HG02885 (cell line): ENCODE results near the gene CPXM1.

ENCODE experiments used
- ATAC-seq: cut with Tn5 transposase; IDR thresholded peaks from one replicate; pipeline ENCODE4 v1.9.1; 2021; ENCODE audit warnings: mild to moderate bottlenecking; ENCODE audit not compliant: unreplicated experiment, poor library complexity

Gene CPXM1

DNA sequence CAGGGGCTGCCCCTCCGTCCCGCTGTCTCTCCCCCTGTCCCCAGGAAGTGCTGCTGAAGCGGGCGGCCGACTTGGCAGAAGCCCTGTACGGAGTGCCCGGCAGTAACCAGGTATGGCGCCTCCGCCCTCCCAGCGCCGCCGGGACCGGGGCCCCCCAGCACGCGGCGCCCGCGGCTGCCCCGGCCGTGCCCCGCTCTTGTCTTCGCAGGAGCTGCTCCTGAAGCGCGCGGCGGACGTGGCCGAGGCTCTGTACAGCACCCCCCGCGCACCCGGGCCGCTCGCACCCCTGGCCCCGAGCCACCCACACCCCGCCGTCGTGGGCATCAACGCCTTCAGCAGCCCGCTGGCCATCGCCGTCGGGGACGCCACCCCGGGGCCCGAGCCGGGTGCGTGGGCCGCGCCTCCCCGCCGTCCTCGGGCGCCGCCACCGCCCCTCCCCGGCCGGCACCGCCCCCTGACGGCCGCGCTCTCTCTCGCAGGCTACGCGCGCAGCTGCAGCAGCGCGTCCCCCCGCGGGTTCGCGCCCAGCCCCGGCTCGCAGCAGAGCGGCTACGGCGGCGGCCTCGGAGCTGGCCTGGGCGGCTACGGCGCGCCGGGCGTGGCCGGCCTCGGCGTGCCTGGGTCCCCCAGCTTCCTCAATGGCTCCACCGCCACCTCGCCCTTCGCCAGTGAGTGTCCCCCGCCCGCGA, 48.4 kb downstream of the CPXM1 start:
- no peak for ATAC-seq

DNA sequence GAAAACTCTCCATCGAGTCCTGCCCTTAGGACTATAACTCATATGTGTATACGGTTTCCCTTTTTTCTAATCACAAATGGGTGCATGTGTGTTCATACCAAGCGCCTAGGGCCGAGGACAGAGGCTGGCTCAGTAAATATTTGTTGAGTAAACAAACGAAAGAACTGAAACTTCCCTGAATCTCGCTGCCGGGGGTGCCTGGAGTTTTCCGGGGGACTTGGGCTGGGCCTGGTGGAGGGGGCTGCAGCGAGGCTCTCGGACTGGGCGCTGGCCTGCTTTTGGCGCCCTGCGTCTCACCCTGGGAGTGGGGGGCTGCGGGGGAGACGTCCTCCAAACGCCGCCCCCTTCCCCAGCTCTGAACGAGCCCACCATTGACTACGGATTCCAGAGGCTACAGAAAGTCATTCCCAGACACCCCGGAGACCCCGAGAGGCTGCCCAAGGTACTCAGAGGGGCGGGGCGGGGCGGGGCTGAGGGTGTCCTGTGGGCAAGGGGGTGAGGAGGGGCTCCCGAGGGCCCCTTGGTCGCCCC, 49.0 kb downstream of the CPXM1 start:
- no peak for ATAC-seq

DNA sequence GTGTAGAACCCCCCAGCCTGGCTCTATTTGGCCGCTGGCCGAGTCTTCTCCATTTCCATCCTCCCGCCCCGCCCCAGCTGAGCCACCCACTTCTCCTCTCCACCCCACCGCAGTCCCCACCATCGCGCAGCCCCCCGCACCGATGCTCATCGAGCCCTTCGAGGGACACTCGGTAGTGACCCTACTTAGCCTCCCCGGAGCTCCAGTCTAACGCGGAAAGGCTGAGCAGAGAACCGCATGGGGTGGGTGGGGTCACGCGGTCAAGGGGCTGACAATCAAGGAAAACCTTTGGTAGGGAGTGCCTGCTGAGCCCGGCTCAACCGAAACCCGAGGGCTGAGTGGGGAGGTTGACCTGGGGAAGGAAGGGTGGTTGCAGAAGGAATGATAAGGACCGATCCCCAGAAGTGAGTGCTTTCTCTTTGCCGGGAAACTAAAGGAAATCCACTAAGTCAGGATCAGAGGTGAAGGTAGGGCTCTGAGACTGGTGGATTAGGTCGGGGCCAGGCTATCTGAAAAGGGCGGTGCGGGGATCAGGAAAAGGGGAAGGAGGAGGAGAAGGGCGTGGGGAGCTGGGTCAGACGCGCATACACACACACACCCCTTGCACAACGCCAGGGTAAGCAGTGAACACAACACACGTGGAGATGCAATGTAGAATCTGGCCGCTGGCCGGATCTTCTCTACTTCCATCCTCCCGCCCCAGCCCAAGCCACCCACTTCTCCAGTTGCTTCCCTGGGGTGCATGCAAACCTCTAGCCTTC, 49.8 kb downstream of the CPXM1 start:
- no peak for ATAC-seq

DNA sequence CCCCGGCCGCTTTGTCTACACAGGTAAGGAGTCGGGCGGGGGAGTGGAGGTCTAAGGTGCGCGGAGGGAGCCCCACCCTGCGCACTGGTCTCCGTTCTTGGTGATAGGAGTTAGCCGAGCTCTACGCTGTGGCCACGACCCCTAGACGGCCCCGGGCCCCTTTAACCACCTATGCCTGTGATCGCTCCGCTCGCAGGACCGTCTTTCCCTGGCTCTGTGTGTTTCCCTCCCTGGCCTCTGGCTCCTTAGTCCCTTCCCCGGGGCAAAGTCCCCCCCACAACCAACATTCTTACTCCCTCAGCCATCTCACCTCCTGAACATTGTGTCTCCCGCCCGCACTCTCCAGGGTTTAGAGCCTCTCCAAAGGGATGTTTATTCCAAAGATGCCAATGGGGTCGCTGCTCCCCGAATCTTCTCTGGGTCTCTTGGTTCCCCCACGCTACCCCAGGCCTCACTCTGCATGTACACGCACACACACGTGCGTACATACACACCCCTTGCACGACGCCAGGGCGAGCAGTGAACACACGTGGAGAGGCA, 50.4 kb downstream of the CPXM1 start:
- no peak for ATAC-seq

DNA sequence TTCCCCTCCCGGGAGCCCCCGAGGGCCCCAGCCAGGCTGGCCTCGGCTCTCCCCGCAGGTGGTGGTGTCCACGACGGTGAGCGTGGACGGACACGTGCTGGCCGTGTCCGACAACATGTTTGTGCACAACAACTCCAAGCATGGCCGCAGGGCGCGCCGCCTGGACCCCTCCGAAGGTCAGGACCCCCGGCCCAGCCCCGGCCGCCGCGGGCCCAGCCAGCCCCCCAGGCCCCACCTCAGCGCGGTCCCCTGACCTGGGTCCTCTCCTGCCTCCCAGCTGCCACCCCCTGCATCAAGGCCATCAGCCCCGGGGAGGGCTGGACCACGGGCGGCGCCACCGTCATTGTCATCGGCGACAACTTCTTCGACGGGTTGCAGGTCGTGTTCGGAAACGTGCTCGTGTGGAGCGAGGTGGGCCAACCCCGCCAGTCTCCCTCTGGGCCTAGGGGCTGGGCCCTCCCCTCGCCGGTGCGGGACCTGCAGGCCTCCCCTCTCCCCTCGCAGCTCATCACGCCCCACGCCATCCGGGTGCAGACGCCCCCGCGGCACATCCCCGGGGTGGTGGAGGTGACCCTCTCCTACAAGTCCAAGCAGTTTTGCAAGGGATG, 51.0 kb downstream of the CPXM1 start:
- ATAC-seq = no peak

DNA sequence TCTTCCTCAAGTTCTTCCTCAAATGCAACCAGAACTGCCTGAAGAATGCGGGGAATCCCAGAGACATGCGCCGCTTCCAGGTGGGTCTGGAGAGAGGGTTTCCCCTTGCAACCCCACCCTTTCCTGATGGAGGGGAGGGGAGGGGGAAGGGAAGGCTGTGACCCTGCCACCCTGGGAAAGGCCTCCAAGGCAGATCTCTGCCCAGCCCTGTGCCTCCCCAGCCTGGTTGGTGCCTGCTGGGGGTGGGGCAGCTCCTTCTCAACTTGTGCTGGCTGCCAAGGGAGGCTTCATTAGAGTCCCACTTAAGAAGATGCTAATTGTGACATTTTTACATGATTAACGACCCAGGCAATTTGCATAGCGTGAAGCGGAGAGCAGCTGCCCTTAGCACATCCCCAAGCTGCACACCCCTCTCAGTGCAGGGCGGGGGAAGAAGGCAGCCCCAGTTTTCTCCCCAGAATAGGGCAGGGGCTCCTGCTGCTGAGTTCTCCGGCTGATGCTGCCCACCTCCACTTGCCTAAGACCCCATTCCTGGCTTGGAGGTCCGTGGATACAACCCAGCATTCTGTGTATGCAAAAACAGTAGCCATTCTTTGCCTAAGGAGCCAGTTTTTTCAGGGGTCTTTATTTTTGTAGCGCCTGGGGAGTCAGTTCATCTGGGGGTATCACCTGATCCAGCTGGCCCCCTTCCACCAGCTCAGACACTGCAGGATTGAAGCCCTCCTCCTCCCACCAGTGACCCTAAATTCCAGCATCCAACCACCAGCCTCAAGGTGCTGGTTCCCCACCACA, 51.7 kb downstream of the CPXM1 start:
- ATAC-seq = no peak

DNA sequence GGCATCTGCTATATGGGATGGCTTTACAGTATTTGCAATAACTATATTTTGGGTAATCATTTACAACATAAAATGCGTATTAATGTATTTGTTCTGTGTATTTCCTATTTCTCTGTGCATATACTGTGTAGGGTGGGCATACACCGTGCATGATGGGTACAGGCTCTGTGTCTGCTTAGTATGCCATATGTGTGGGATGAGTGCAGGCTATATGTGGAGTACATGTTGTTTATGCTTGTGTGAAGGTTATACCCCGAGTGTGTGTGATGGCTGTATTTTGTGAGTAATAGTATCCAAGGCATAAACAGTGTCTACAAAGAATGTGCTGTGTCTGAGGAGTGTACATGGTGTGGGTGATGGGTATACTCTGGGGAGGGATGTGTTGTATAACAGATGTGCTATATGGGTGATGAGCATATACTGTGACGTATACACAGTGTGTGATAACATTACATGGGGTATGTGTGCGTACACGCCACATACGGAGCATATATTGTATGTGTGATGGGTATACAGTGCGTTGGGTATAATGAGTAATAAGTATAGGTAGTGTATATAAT, 52.7 kb downstream of the CPXM1 start:
- no peak for ATAC-seq

DNA sequence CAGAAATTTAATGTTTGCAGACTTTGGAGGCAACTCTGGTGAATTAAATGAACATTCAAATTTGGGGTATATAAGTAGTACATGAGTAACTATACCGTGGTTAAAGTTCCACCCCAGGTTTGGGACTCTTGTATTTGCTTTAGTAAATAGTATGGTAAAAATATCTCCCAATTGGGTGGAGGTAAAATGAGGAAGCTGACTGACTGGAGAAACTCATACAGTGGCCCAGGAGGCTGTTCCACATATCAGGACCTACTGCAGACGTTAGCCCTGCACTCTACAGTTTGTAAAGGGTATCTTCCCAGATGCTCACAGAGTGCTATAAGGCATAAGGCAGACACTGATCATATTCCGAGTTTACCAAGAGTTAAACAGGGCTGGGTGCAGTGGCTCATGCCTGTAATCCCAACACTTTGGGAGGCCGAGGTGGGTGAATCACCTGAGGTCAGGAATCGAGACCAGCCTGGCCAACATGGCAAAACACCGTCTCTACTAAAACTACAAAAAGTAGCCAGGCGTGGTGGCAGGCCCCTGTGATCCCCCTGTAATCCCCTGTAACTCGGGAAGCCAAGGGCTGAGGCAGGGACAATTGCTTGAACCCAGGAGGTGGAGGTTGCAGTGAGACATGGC, 53.7 kb downstream of the CPXM1 start:
- ATAC-seq = no peak

DNA sequence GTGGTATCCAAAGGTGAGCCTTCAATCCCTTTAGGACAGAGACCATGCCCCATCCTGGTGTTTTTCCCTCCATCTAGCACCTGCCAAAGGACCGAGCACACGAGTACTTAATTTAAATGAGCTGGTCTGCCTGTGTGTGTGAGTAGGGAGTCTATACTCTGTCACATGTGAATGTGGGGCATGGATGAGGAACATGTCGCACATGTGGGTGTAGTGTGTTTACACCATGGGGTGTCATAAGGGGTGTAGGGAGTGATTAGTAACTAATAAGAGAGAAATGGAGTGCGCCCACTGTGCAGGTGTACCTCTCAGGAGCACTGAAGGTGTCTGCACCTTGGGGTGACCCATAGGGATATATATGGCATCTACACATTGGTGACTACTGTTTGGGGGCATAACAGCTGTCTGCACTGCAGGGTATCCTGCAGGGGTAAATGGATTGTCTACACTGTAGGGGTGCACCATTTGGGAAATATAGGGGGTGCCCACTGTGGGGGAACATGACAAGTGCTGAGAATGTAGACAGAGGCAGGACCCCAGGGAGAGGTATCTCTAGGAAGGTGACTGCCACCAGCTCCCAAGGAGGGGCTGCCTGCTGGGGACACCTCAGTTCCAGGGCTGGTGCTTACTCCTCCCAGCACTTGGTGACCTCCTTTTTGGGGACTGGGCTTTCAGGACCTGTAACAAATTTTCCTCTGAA, 54.3 kb downstream of the CPXM1 start:
- no peak for ATAC-seq

DNA sequence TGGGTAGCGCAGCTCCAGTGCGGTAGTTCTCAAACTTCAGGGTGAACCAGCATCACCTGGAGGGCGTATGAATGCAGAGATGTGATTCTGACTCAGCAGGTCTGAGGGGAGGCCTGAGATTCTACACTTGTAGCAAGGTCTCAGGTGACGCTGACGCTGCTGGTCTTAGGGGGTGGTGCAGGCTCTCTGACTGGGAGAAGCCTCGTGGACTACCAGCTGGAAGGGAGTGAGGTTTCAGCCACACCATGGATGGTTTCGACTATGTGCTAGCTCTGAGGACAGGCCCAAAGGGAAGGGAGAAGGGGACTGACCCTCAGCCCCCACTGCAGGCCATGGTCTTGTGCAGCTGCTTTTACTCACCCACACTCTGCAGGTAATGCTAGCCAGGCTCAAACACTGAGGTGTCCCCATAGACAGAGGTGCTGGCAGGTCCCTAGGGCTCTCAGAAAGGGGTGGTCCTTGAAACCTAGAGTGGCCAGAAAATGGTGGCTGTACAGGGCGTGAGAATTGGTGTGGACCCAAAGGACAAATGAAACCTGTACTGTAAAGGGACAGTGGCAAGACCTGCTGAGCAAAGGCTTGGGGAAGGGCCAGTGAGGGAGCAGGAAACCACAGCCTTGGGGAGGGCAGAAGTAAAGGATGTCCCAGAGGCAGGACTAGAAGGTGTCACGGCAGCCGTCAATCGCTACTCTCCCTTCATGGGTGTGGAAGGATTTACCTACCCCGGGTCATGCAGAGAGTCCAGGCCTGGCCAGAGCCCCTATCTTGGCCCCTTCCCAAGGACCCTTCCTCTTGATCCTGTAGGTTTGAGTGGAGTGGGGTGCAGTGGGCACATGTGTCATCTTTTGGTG, 55.1 kb downstream of the CPXM1 start:
- no peak for ATAC-seq
